Hepatocyte (in vitro differentiated cells): ENCODE measurements around the gene TMEM245. TPM values are rescaled to one million over a fixed set of nuclear protein-coding genes. Genes with fewer than 3 reads are reported as not detected.
A peak's percentile ranks its signal among the peaks of the same experiment; 100 is the strongest.

Source experiments
- DNase-seq: peaks from one replicate; pipeline ENCODE4 v3.0.0-alpha.2; 2016; ENCODE audit warnings: low spot score
- H2AFZ ChIP-seq: fragments of 200-600 bp; sonication (generic); 2 replicates; pipeline ENCODE4 v1.6.0; 2016; ENCODE audit warnings: antibody characterized with exemption, mild to moderate bottlenecking
- H3K27ac ChIP-seq: fragments of 200-600 bp; sonication (generic); 2 replicates; pipeline ENCODE4 v1.5.1; 2016; ENCODE audit warnings: mild to moderate bottlenecking
- H3K27me3 ChIP-seq: fragments of 200-600 bp; sonication (generic); 2 replicates; pipeline ENCODE4 v1.6.1; 2016
- H3K36me3 ChIP-seq: fragments of 200-600 bp; sonication (generic); replicated peaks from 2 replicates; pipeline ENCODE4 v1.5.1; 2016; ENCODE audit warnings: low read depth; ENCODE audit not compliant: insufficient read depth
- H3K4me1 ChIP-seq: fragments of 200-600 bp; sonication (generic); 2 replicates; pipeline ENCODE4 v1.5.1; 2016; ENCODE audit warnings: mild to moderate bottlenecking, moderate library complexity; ENCODE audit not compliant: insufficient read depth
- H3K4me2 ChIP-seq: fragments of 200-600 bp; sonication (generic); 2 replicates; pipeline ENCODE4 v1.6.0; 2016
- H3K4me3 ChIP-seq: fragments of 200-600 bp; sonication (generic); 2 replicates; pipeline ENCODE4 v1.5.1; 2016; ENCODE audit warnings: mild to moderate bottlenecking
- H3K79me2 ChIP-seq: fragments of 200-600 bp; sonication (generic); 2 replicates; pipeline ENCODE4 v1.6.0; 2017; ENCODE audit warnings: mild to moderate bottlenecking
- H3K9me2 ChIP-seq: fragments of 200-600 bp; sonication (generic); replicated peaks from 2 replicates; pipeline ENCODE4 v1.6.0; 2017; ENCODE audit warnings: mild to moderate bottlenecking; ENCODE audit not compliant: insufficient read depth
- H3K9me3 ChIP-seq: fragments of 200-600 bp; sonication (generic); 2 replicates; pipeline ENCODE4 v1.5.1; 2016; ENCODE audit warnings: low read depth, mild to moderate bottlenecking
- H4K20me1 ChIP-seq: fragments of 200-600 bp; sonication (generic); 2 replicates; pipeline ENCODE4 v1.6.0; 2016; ENCODE audit warnings: mild to moderate bottlenecking; ENCODE audit not compliant: insufficient read depth, poor library complexity, severe bottlenecking
- CTCF ChIP-seq: fragments of 200-600 bp; sonication (generic); IDR thresholded peaks from 2 replicates; pipeline ENCODE4 v1.5.1; 2016; ENCODE audit warnings: antibody characterized with exemption, mild to moderate bottlenecking; ENCODE audit not compliant: poor library complexity
- EZH2 ChIP-seq: fragments of 200-600 bp; sonication (generic); IDR thresholded peaks from 2 replicates; pipeline ENCODE4 v1.6.1; 2016; ENCODE audit warnings: antibody characterized with exemption, mild to moderate bottlenecking, borderline replicate concordance
- EZH2phosphoT487 ChIP-seq: fragments of 200-600 bp; sonication (generic); IDR thresholded peaks from one replicate; pipeline ENCODE4 v1.6.1; 2018; ENCODE audit warnings: antibody characterized with exemption, mild to moderate bottlenecking, low read depth, moderate library complexity; ENCODE audit not compliant: unreplicated experiment, severe bottlenecking
- WGBS: methylation state at CpG from one replicate; pipeline ENCODE4 v1.1.6; 2016; ENCODE audit warnings: low lambda C conversion rate; ENCODE audit errors: missing lambda C conversion rate; 5-methylcytosine and 5-hydroxymethylcytosine counted together
- polyA plus RNA-seq: library from polyadenylated mRNA; unstranded; fragments of >200 nt; fragmentation: Nextera tagmentation; extraction: Ambion mirVana; gene quantifications from 2 replicates; pipeline ENCODE4 v1.2.1, GENCODE V29; 2016
- total RNA-seq: library from RNA; depleted of rRNA; stranded (reverse); fragments of >200 nt; gene quantifications from 2 replicates; pipeline ENCODE4 v1.2.3, GENCODE V29; 2014

The TMEM245 gene
- total and polyA plus RNA-seq, 2 experiments from 2014 or later, result 63.5 to 122 TPM

- H4K20me1 ChIP-seq, result no peaks in the 10 kb centered on the region
- no peaks in the 10 kb centered on the region for H3K79me2 ChIP-seq
- peak overlapping the region; percentile 60 for H3K27ac ChIP-seq
- H2AFZ ChIP-seq, result no peak overlapping the region
- 87% methylated on average over 1 of the region's 1 CpG for WGBS
- H3K9me3 ChIP-seq, result no peaks in the 10 kb centered on the region
- H3K4me2 ChIP-seq, result no peak overlapping the region
- no peaks in the 10 kb centered on the region for H3K9me2 ChIP-seq
- no peak for DNase-seq
- H3K36me3 ChIP-seq, result no peaks in the 10 kb centered on the region
- H3K4me3 ChIP-seq, result no peak overlapping the region
- H3K27me3 ChIP-seq, result peaks cover 22% of the 10 kb centered on the region
- TF ChIP-seq EZH2 (no peak), EZH2phosphoT487 (no peak), CTCF (no peak)
- H3K4me1 ChIP-seq, result no peaks in the 10 kb centered on the region
Observed at GRCh38 chr9:109163194-109163593, 43.4 kb upstream of the TMEM245 start.

- Histone ChIP-seq H3K9me3 (no peaks in the 10 kb centered on the region), H3K27ac (peak overlapping the region; percentile 60), H3K27me3 (peaks cover 16% of the 10 kb centered on the region), H3K4me2 (no peak overlapping the region), H3K9me2 (no peaks in the 10 kb centered on the region), H4K20me1 (no peaks in the 10 kb centered on the region), H3K36me3 (no peaks in the 10 kb centered on the region), H2AFZ (no peak overlapping the region), H3K79me2 (no peaks in the 10 kb centered on the region), H3K4me3 (no peak overlapping the region), H3K4me1 (no peaks in the 10 kb centered on the region)
- peak; percentile 25 for DNase-seq
- 73% methylated on average over 3 of the region's 3 CpGs for WGBS
- TF ChIP-seq CTCF (no peak), EZH2phosphoT487 (no peak), EZH2 (no peak)
Observed at GRCh38 chr9:109162677-109163076, 42.9 kb upstream of the TMEM245 start.

GRCh38 chr9:109161471-109161870 lies 41.7 kb upstream of the TMEM245 start:
- Histone ChIP-seq H3K27me3 (peaks cover 11% of the 10 kb centered on the region), H3K27ac (no peak overlapping the region), H3K9me3 (no peaks in the 10 kb centered on the region), H3K4me3 (no peak overlapping the region), H3K9me2 (no peaks in the 10 kb centered on the region), H3K79me2 (no peaks in the 10 kb centered on the region), H2AFZ (no peak overlapping the region), H3K36me3 (no peaks in the 10 kb centered on the region), H4K20me1 (no peaks in the 10 kb centered on the region), H3K4me1 (no peaks in the 10 kb centered on the region), H3K4me2 (no peak overlapping the region)
- WGBS, result 96% methylated on average over 3 of the region's 3 CpGs
- no peak for TF ChIP-seq EZH2phosphoT487
- no peak for TF ChIP-seq CTCF
- TF ChIP-seq EZH2, result no peak
- DNase-seq, result no peak

- Histone ChIP-seq H2AFZ (no peak overlapping the region), H3K4me2 (no peak overlapping the region), H3K9me2 (no peaks in the 10 kb centered on the region), H3K4me1 (no peaks in the 10 kb centered on the region), H3K27me3 (no peaks in the 10 kb centered on the region), H4K20me1 (no peaks in the 10 kb centered on the region), H3K79me2 (no peaks in the 10 kb centered on the region), H3K4me3 (no peak overlapping the region), H3K36me3 (no peaks in the 10 kb centered on the region), H3K27ac (no peak overlapping the region), H3K9me3 (no peaks in the 10 kb centered on the region)
- no peak for DNase-seq
- TF ChIP-seq EZH2phosphoT487, result no peak
- TF ChIP-seq CTCF, result no peak
- TF ChIP-seq EZH2, result no peak
- 86% methylated on average over 4 of the region's 4 CpGs for WGBS
Observed at GRCh38 chr9:109159583-109159982, 39.8 kb upstream of the TMEM245 start.
